SK-N-SH (cell line): Measurements from ENCODE around the gene GALNT12. TPM values are rescaled to one million over a fixed set of nuclear protein-coding genes. Genes with fewer than 3 reads are reported as not detected.

ENCODE experiments used
- CTCF ChIA-PET: fragments of 300-600, 350-600 bp; formaldehyde crosslinking; extraction: SDS; loops from one replicate; lab custom pipeline; 2021; lab: Yijun Ruan, JAX
- POLR2A ChIA-PET: fragments of 350-600 bp; sonication (Branson Sonifier 250); formaldehyde crosslinking; extraction: SDS; loops from one replicate; lab custom pipeline; 2020; ENCODE audit warnings: antibody characterized with exemption, inconsistent platforms; lab: Yijun Ruan, JAX
- DNase-seq: peaks from one replicate; pipeline ENCODE4 v3.0.0; 2012
- H2AFZ ChIP-seq: fragments of 200-600 bp; sonication (generic); 2 replicates; pipeline ENCODE4 v1.8.1; 2016; ENCODE audit warnings: antibody characterized with exemption, mild to moderate bottlenecking, low read depth
- H3F3A ChIP-seq: fragments of 200-600 bp; sonication (generic); replicated peaks from 2 replicates; pipeline ENCODE3; 2016; ENCODE audit warnings: antibody characterized with exemption, mild to moderate bottlenecking; ENCODE audit not compliant: insufficient read depth
- H3K27ac ChIP-seq, 2 experiments: fragments of 200-500 bp in 1 of 2; fragments of 200-600 bp in 1 of 2; sonication (Bioruptor generic) in 1 of 2; sonication (generic), shearing (Covaris generic) in 1 of 2; 2 replicates each; pipeline versions ENCODE4 v1.5.1 to v1.6.1; 2014 to 2016; ENCODE audit warnings: low read depth in 2 of 2, inconsistent platforms in 1 of 2, low read length in 1 of 2, mild to moderate bottlenecking in 1 of 2, mixed read lengths in 1 of 2
- H3K27me3 ChIP-seq: fragments of 200-600 bp; sonication (generic), shearing (Covaris generic); 2 replicates; pipeline ENCODE4 v1.6.1; 2016; ENCODE audit warnings: mixed run types; ENCODE audit not compliant: insufficient read depth
- H3K36me3 ChIP-seq, 2 experiments: fragments of 200-500 bp in 1 of 2; fragments of 200-600 bp in 1 of 2; sonication (Bioruptor generic) in 1 of 2; sonication (generic) in 1 of 2; replicated peaks in 1 of 2; 2 replicates each; pipeline versions ENCODE3 to v1.5.1; 2014 to 2016; ENCODE audit warnings: low read length in 1 of 2, mild to moderate bottlenecking in 1 of 2; ENCODE audit not compliant: insufficient read depth in 2 of 2, control insufficient read depth in 1 of 2
- H3K4me1 ChIP-seq, 2 experiments: fragments of 200-500 bp in 1 of 2; fragments of 200-600 bp in 1 of 2; sonication (Bioruptor generic) in 1 of 2; sonication (generic), shearing (Covaris generic) in 1 of 2; 2 replicates each; pipeline versions ENCODE4 v1.5.1 to v1.6.1; 2014 to 2016; ENCODE audit warnings: low read depth in 1 of 2, low read length in 1 of 2, mixed run types in 1 of 2; ENCODE audit not compliant: insufficient read depth in 2 of 2, control insufficient read depth in 1 of 2
- H3K4me2 ChIP-seq: fragments of 200-600 bp; sonication (generic), shearing (Covaris generic); 2 replicates; pipeline ENCODE4 v1.6.1; 2017; ENCODE audit warnings: mixed run types
- H3K4me3 ChIP-seq, 2 experiments: fragments of 200-500 bp in 1 of 2; fragments of 200-600 bp in 1 of 2; sonication (Bioruptor generic) in 1 of 2; sonication (generic), shearing (Covaris generic) in 1 of 2; 2 replicates each; pipeline versions ENCODE4 v1.5.1 to v1.8.1; 2014 to 2016; ENCODE audit warnings: low read depth in 2 of 2, inconsistent platforms in 1 of 2, low read length in 1 of 2, mild to moderate bottlenecking in 1 of 2, mixed read lengths in 1 of 2, moderate library complexity in 1 of 2
- H3K79me2 ChIP-seq: fragments of 200-600 bp; sonication (generic); 2 replicates; pipeline ENCODE4 v1.8.1; 2017; ENCODE audit warnings: mild to moderate bottlenecking; ENCODE audit not compliant: insufficient read depth
- H3K9ac ChIP-seq: fragments of 200-600 bp; sonication (generic); 2 replicates; pipeline ENCODE4 v1.6.1; 2017; ENCODE audit warnings: mixed run types
- H3K9me2 ChIP-seq: fragments of 200-600 bp; sonication (generic); 2 replicates; pipeline ENCODE4 v1.6.1; 2017; ENCODE audit warnings: mixed run types
- H3K9me3 ChIP-seq: fragments of 200-600 bp; sonication (generic); 2 replicates; pipeline ENCODE4 v1.6.1; 2017; ENCODE audit warnings: mixed run types, mild to moderate bottlenecking, moderate library complexity
- H4K20me1 ChIP-seq: fragments of 200-600 bp; sonication (generic); 2 replicates; pipeline ENCODE4 v1.6.1; 2017; ENCODE audit warnings: mild to moderate bottlenecking, mixed run types; ENCODE audit not compliant: insufficient read depth
- CHD2 ChIP-seq: fragments of 150-350 bp; IDR thresholded peaks from 2 replicates; pipeline ENCODE4 v1.6.1; 2018; ENCODE audit warnings: low read length; ENCODE audit not compliant: partially characterized antibody
- ELF1 ChIP-seq: IDR thresholded peaks from 2 replicates; pipeline ENCODE4 v1.4.0; 2012
- FOSL2 ChIP-seq: IDR thresholded peaks from 2 replicates; pipeline ENCODE4 v1.4.0; 2012; ENCODE audit warnings: low read depth, mild to moderate bottlenecking, moderate library complexity, borderline replicate concordance
- JUND ChIP-seq: IDR thresholded peaks from 2 replicates; pipeline ENCODE4 v1.4.0; 2012
- MEF2A ChIP-seq: IDR thresholded peaks from 2 replicates; pipeline ENCODE4 v1.4.0; 2012; ENCODE audit warnings: low read depth, borderline replicate concordance
- NRF1 ChIP-seq: IDR thresholded peaks from 2 replicates; pipeline ENCODE4 v1.6.1; 2012; ENCODE audit warnings: low read depth, mild to moderate bottlenecking, low read length
- PBX3 ChIP-seq: IDR thresholded peaks from 2 replicates; pipeline ENCODE4; 2012
- SIN3A ChIP-seq: IDR thresholded peaks from 2 replicates; pipeline ENCODE4 v1.6.1; 2012; ENCODE audit warnings: low read depth, mild to moderate bottlenecking, low read length, moderate library complexity, borderline replicate concordance
- TCF12 ChIP-seq: IDR thresholded peaks from 2 replicates; pipeline ENCODE4 v1.4.0; 2012
- ZBTB33 ChIP-seq: IDR thresholded peaks from 2 replicates; pipeline ENCODE4 v1.4.0; 2012; ENCODE audit warnings: low read depth, borderline replicate concordance
- WGBS: methylation state at CpG from one replicate; pipeline ENCODE4 v1.1.6; 2017; ENCODE audit warnings: low lambda C conversion rate; 5-methylcytosine and 5-hydroxymethylcytosine counted together
- polyA plus RNA-seq, 3 experiments: library from polyadenylated mRNA; depleted of rRNA; stranded (reverse); fragments of >200 nt; gene quantifications; 2 replicates each; pipeline ENCODE4 v1.2.3, GENCODE V29; 2012
- TF ChIP-seq, protein P1 (sequence below): IDR thresholded peaks from 2 replicates; pipeline ENCODE4 v1.4.0; 2012; ENCODE audit warnings: low read depth
- TF ChIP-seq, protein P2 (sequence below): IDR thresholded peaks from 2 replicates; pipeline ENCODE4 v1.4.0; 2012; ENCODE audit warnings: low read depth, borderline replicate concordance
- TF ChIP-seq, protein P3 (sequence below): fragments of 200-600 bp; sonication (generic); IDR thresholded peaks from 2 replicates; pipeline ENCODE4 v1.6.1; 2017; ENCODE audit warnings: antibody characterized with exemption, mild to moderate bottlenecking, moderate library complexity
- TF ChIP-seq, protein P4 (sequence below): fragments of 150-350 bp; IDR thresholded peaks from 2 replicates; pipeline ENCODE4 v1.6.1; 2017; ENCODE audit warnings: antibody characterized with exemption, low read length, low read depth, borderline replicate concordance

GALNT12 gene
- polyA plus RNA-seq, 1 of the 3 experiments (the other 2 are of a cell fraction): 7.4 TPM

GRCh38 chr9:98773721-98774120 is 33.7 kb upstream of the GALNT12 start (continued):
- TF ChIP-seq, protein P1, sequence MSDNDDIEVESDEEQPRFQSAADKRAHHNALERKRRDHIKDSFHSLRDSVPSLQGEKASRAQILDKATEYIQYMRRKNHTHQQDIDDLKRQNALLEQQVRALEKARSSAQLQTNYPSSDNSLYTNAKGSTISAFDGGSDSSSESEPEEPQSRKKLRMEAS: no peak
- TF ChIP-seq JUND (no peak), CHD2 (no peak), ELF1 (no peak), SIN3A (no peak), ZBTB33 (no peak)
- TF ChIP-seq, protein P2, sequence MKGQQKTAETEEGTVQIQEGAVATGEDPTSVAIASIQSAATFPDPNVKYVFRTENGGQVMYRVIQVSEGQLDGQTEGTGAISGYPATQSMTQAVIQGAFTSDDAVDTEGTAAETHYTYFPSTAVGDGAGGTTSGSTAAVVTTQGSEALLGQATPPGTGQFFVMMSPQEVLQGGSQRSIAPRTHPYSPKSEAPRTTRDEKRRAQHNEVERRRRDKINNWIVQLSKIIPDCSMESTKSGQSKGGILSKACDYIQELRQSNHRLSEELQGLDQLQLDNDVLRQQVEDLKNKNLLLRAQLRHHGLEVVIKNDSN: no peak
- TF ChIP-seq, all 33 proteins: peak for 0

DNA sequence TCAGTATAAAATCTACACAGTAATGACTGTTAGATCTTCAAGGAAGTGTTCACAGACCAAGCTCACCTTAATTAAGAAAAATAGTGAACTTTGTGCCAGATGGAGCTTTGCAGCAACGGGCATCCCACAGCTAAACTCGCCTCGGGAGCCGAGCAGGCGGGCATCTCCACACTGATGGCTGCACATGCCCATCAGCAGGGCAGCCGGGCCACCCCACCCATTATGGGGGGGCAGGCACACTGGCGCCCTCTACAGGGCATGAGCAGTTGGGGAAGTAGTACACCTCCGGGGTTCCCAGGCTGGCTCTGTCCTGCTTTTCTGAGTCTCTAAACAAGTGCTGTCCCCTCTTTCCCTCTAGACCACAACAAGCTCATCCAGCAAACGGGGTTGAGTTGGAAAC is 32.7 kb upstream of the GALNT12 start:
- 95% methylated on average over 7 of the region's 9 CpGs for whole genome bisulfite sequencing
- no peaks in the 10 kb centered on the region for H3K4me1 ChIP-seq
- no peak overlapping the region; a peak in 1 of 4 replicates for H3K4me3 ChIP-seq
- ChIA-PET CTCF (interaction anchor here (0.6 to 12.1 kb wide), 54 partner anchors 8 to 781 kb away, joined by 3 to 198 read pairs (median 5); partner anchors contain the start of gene GABBR2), POLR2A (no interaction called here)
- H3K27ac ChIP-seq: no peak overlapping the region
- peaks cover 20 to 25% of the 10 kb centered on the region in 2 experiments for H3K36me3 ChIP-seq
- TF ChIP-seq FOSL2 (no peak), TCF12 (no peak), JUND (no peak), NRF1 (no peak), MEF2A (no peak), PBX3 (no peak)
- TF ChIP-seq, protein P3, sequence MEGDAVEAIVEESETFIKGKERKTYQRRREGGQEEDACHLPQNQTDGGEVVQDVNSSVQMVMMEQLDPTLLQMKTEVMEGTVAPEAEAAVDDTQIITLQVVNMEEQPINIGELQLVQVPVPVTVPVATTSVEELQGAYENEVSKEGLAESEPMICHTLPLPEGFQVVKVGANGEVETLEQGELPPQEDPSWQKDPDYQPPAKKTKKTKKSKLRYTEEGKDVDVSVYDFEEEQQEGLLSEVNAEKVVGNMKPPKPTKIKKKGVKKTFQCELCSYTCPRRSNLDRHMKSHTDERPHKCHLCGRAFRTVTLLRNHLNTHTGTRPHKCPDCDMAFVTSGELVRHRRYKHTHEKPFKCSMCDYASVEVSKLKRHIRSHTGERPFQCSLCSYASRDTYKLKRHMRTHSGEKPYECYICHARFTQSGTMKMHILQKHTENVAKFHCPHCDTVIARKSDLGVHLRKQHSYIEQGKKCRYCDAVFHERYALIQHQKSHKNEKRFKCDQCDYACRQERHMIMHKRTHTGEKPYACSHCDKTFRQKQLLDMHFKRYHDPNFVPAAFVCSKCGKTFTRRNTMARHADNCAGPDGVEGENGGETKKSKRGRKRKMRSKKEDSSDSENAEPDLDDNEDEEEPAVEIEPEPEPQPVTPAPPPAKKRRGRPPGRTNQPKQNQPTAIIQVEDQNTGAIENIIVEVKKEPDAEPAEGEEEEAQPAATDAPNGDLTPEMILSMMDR: peak; percentile 67
- TF ChIP-seq, protein P4, sequence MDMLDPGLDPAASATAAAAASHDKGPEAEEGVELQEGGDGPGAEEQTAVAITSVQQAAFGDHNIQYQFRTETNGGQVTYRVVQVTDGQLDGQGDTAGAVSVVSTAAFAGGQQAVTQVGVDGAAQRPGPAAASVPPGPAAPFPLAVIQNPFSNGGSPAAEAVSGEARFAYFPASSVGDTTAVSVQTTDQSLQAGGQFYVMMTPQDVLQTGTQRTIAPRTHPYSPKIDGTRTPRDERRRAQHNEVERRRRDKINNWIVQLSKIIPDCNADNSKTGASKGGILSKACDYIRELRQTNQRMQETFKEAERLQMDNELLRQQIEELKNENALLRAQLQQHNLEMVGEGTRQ: no peak
- no peaks in the 10 kb centered on the region for H3K9me2 ChIP-seq
- H3K4me2 ChIP-seq: no peak overlapping the region
- H4K20me1 ChIP-seq: no peaks in the 10 kb centered on the region
- no peaks in the 10 kb centered on the region for H3K79me2 ChIP-seq
- DNase-seq: peak; percentile 71
- no peak overlapping the region for H2AFZ ChIP-seq
- peaks cover 4% of the 10 kb centered on the region for H3F3A ChIP-seq
- no peaks in the 10 kb centered on the region for H3K9me3 ChIP-seq
- no peaks in the 10 kb centered on the region for H3K27me3 ChIP-seq
- H3K9ac ChIP-seq: no peak overlapping the region
